HEK293T (cell line): ENCODE measurements around the gene SLC25A44.

Source experiments
- BHLHE40 ChIP-seq: fragments of 450-650 bp; IDR thresholded peaks from 2 replicates; pipeline ENCODE4 v1.6.1; 2016; ENCODE audit warnings: mild to moderate bottlenecking, moderate library complexity, borderline replicate concordance
- ELF4 ChIP-seq: fragments of 450-650 bp; IDR thresholded peaks from 2 replicates; pipeline ENCODE4 v1.6.1; 2017; ENCODE audit warnings: antibody characterized with exemption
- FOXA1 ChIP-seq: fragments of 450-650 bp; IDR thresholded peaks from 2 replicates; pipeline ENCODE4 v1.6.1; 2016; ENCODE audit warnings: mild to moderate bottlenecking
- FOXK2 ChIP-seq: fragments of 450-650 bp; IDR thresholded peaks from 2 replicates; pipeline ENCODE4 v1.6.1; 2016; ENCODE audit warnings: mild to moderate bottlenecking
- FOXM1 ChIP-seq: fragments of 450-650 bp; IDR thresholded peaks from 2 replicates; pipeline ENCODE4 v1.6.1; 2017; ENCODE audit warnings: mild to moderate bottlenecking, borderline replicate concordance
- L3MBTL2 ChIP-seq: fragments of 450-650 bp; conservative IDR thresholded peaks from 2 replicates; pipeline ENCODE4 v1.6.1; 2016; ENCODE audit warnings: mild to moderate bottlenecking
- SP1 ChIP-seq: fragments of 450-650 bp; IDR thresholded peaks from 2 replicates; pipeline ENCODE4 v1.6.1; 2017

- peak; percentile 4 for TF ChIP-seq L3MBTL2
- TF ChIP-seq SP1 = no peak
- no peak for TF ChIP-seq FOXK2
- no peak for TF ChIP-seq FOXA1
- TF ChIP-seq BHLHE40 = no peak
- TF ChIP-seq FOXM1 = no peak
- no peak for TF ChIP-seq ELF4
Observed at GRCh38 chr1:156160743-156161171, 33.1 kb upstream of the SLC25A44 start.
